GM19372 (cell line): ENCODE data around the gene ITPRIPL2.

Experiments used
- ATAC-seq: cut with Tn5 transposase; IDR thresholded peaks from one replicate; pipeline ENCODE4 v1.9.1; 2021; ENCODE audit warnings: mild to moderate bottlenecking, low read depth, moderate library complexity; ENCODE audit not compliant: unreplicated experiment

Gene ITPRIPL2

GRCh38 chr16:19113577-19114358 is at the start of gene ITPRIPL2:
ITPRIPL2 (plus strand) TSS chr16:19113964; CDS start chr16:19114462, 498 bp downstream.
- ATAC-seq: peak; percentile 40

GRCh38 chr16:19066988-19067348 is 46.8 kb upstream of the ITPRIPL2 start:
- no peak for ATAC-seq

GRCh38 chr16:19067349-19068236 is 46.2 kb upstream of the ITPRIPL2 start, which contains the start of gene COQ7:
COQ7 (plus strand) TSS chr16:19067614; CDS start chr16:19067665, 51 bp downstream.
- peak; percentile 84 for ATAC-seq

GRCh38 chr16:19068237-19068815 is 45.4 kb upstream of the ITPRIPL2 start:
- ATAC-seq: no peak

- ATAC-seq: no peak
These were observed 41.7 kb upstream of the ITPRIPL2 start for GRCh38 chr16:19071811-19072777.

- ATAC-seq: no peak
These were observed 40.4 kb upstream of the ITPRIPL2 start for GRCh38 chr16:19073344-19073743.

- no peak for ATAC-seq
These were observed 39.9 kb upstream of the ITPRIPL2 start for GRCh38 chr16:19073863-19074262.

- ATAC-seq: no peak
These were observed 38.3 kb upstream of the ITPRIPL2 start for GRCh38 chr16:19075511-19075910.

- no peak for ATAC-seq
These were observed 35.9 kb upstream of the ITPRIPL2 start for GRCh38 chr16:19077879-19078278.

- no peak for ATAC-seq
These were observed 30.1 kb upstream of the ITPRIPL2 start for GRCh38 chr16:19083670-19084069.

GRCh38 chr16:19084139-19084538 is 29.6 kb upstream of the ITPRIPL2 start:
- no peak for ATAC-seq

- no peak for ATAC-seq
These were observed 28.9 kb upstream of the ITPRIPL2 start for GRCh38 chr16:19084879-19085278.

GRCh38 chr16:19085679-19086200 is 28.0 kb upstream of the ITPRIPL2 start:
- ATAC-seq: no peak

GRCh38 chr16:19086322-19087199 is 27.2 kb upstream of the ITPRIPL2 start:
- peak; percentile 81 for ATAC-seq

- no peak for ATAC-seq
These were observed 25.3 kb upstream of the ITPRIPL2 start for GRCh38 chr16:19088341-19088916.

- ATAC-seq: no peak
These were observed 24.3 kb upstream of the ITPRIPL2 start for GRCh38 chr16:19089410-19089955.

- no peak for ATAC-seq
These were observed 22.8 kb upstream of the ITPRIPL2 start for GRCh38 chr16:19090916-19091315.
